Caco-2 (cell line): Measurements from ENCODE around the gene MYO5C. TPM values are rescaled to one million over a fixed set of nuclear protein-coding genes. Genes with fewer than 3 reads are reported as not detected.

Experiments used
- BruUV-seq: library from RNA; stranded (reverse); fragments of 400-500 nt; replicated peaks from 2 replicates; lab custom pipeline; 2021; lab: Mats Ljungman, UMichigan
- CTCF ChIA-PET: fragments of 300-600 bp; sonication (Branson Sonifier 250); formaldehyde crosslinking; loops from one replicate; lab custom pipeline; 2022; ENCODE audit warnings: antibody characterized with exemption; lab: Charles Lee
- POLR2A ChIA-PET: fragments of 300-600 bp; sonication (Branson Sonifier 250); formaldehyde crosslinking; loops from one replicate; lab custom pipeline; 2022; ENCODE audit warnings: antibody characterized with exemption; lab: Charles Lee
- DNase-seq, 2 experiments: peaks; one replicate each; pipeline versions ENCODE4 v3.0.0 to v3.0.0-alpha.2; 2020 to 2022
- H3K27me3 ChIP-seq: replicated peaks from 2 replicates; pipeline ENCODE4 v1.6.0; 2011; ENCODE audit warnings: low read length; ENCODE audit not compliant: control insufficient read depth, insufficient read depth
- H3K36me3 ChIP-seq: 2 replicates; pipeline ENCODE4 v1.5.1; 2011; ENCODE audit warnings: low read length; ENCODE audit not compliant: control insufficient read depth, insufficient read depth
- H3K4me1 ChIP-seq: fragments of 250-450 bp; sonication (Bioruptor Pico); 2 replicates; pipeline ENCODE4 v1.5.1; 2020; ENCODE audit warnings: mild to moderate bottlenecking
- H3K4me3 ChIP-seq: 2 replicates; pipeline ENCODE4 v1.5.1; 2011; ENCODE audit warnings: low read depth, mild to moderate bottlenecking, control low read depth, low read length
- H3K9me3 ChIP-seq: fragments of 250-450 bp; sonication (Bioruptor Pico); 2 replicates; pipeline ENCODE4 v1.5.1; 2020; ENCODE audit warnings: mild to moderate bottlenecking, moderate library complexity
- H3K27ac Mint-ChIP-seq: one replicate; pipeline ENCODE4 v1.8.0; 2022; ENCODE audit warnings: mixed read lengths; ENCODE audit not compliant: unreplicated experiment
- H3K27me3 Mint-ChIP-seq: one replicate; pipeline ENCODE4 v1.8.0; 2022; ENCODE audit warnings: mixed read lengths; ENCODE audit not compliant: insufficient read depth, unreplicated experiment
- H3K36me3 Mint-ChIP-seq: one replicate; pipeline ENCODE4 v1.8.0; 2022; ENCODE audit warnings: mild to moderate bottlenecking, mixed read lengths; ENCODE audit not compliant: insufficient read depth, unreplicated experiment
- H3K4me1 Mint-ChIP-seq: one replicate; pipeline ENCODE4 v1.8.0; 2022; ENCODE audit warnings: low read depth, mixed read lengths; ENCODE audit not compliant: unreplicated experiment
- H3K4me3 Mint-ChIP-seq: one replicate; pipeline ENCODE4 v1.8.0; 2022; ENCODE audit warnings: mild to moderate bottlenecking, moderate library complexity, mixed read lengths; ENCODE audit not compliant: unreplicated experiment
- H3K9me3 Mint-ChIP-seq: one replicate; pipeline ENCODE4 v1.8.0; 2022; ENCODE audit warnings: mixed read lengths; ENCODE audit not compliant: unreplicated experiment
- intact Hi-C: fragments of 100-400 bp; cut with micrococcal nuclease; formaldehyde crosslinking; loops from one replicate; pipeline ENCODE4 v1.10.0; 2022; ENCODE audit not compliant: unreplicated experiment
- total RNA-seq: library from RNA; stranded (reverse); gene quantifications from 2 replicates; pipeline ENCODE4 v1.2.3, GENCODE V29; 2022
- TF ChIP-seq, protein P1 (sequence below), 2 experiments: fragments of 200-600 bp in 1 of 2; IDR thresholded peaks; 1 replicate in 1 of 2; 2 replicates in 1 of 2; pipeline versions ENCODE4 v1.5.1 to v1.8.0; 2011 to 2022; ENCODE audit warnings: antibody characterized with exemption in 1 of 2, control low read depth in 1 of 2, inconsistent platforms in 1 of 2, low read depth in 1 of 2, low read length in 1 of 2, mild to moderate bottlenecking in 1 of 2, moderate library complexity in 1 of 2; ENCODE audit not compliant: insufficient read depth in 1 of 2, severe bottlenecking in 1 of 2, unreplicated experiment in 1 of 2

Gene MYO5C
- total RNA-seq, 1 experiment from 2014 or later, result 33.5 TPM

DNA sequence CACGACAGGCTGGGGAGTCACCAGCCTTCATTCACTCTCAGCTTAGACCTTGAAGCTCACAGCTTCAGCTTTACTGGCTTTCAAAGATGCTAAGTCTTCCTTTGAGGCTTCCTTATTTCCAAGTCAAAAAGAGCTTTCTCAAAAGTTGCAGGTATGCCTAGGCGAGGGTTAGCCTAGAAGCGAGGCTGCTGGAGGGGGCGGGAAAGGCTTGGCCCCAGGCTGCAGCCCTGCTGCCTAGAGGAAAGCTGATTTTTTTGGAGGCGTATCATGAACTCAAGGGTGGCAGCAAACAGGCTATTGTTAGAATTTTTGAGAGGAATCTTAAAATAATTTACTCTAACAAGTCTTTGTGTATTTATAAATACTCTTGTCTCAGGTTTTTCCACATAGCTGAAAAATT lies 37.1 kb downstream of the MYO5C start:
- no peaks in the 10 kb centered on the region for H3K27me3 Mint-ChIP-seq
- TF ChIP-seq, protein P1, sequence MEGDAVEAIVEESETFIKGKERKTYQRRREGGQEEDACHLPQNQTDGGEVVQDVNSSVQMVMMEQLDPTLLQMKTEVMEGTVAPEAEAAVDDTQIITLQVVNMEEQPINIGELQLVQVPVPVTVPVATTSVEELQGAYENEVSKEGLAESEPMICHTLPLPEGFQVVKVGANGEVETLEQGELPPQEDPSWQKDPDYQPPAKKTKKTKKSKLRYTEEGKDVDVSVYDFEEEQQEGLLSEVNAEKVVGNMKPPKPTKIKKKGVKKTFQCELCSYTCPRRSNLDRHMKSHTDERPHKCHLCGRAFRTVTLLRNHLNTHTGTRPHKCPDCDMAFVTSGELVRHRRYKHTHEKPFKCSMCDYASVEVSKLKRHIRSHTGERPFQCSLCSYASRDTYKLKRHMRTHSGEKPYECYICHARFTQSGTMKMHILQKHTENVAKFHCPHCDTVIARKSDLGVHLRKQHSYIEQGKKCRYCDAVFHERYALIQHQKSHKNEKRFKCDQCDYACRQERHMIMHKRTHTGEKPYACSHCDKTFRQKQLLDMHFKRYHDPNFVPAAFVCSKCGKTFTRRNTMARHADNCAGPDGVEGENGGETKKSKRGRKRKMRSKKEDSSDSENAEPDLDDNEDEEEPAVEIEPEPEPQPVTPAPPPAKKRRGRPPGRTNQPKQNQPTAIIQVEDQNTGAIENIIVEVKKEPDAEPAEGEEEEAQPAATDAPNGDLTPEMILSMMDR (IDR thresholded peaks at IDR 0.05; ENCODE audit: insufficient read depth in 1 of 2, low read depth in 1 of 2, low read length in 1 of 2, severe bottlenecking in 1 of 2, unreplicated experiment in 1 of 2), result no peak
- H3K9me3 Mint-ChIP-seq, result no peaks in the 10 kb centered on the region
- H3K27ac Mint-ChIP-seq, result no peak overlapping the region
- Histone ChIP-seq H3K36me3 (peaks cover 1% of the 10 kb centered on the region; the same call in 1 of the 2 replicates), H3K4me1 (no peaks in the 10 kb centered on the region), H3K9me3 (no peaks in the 10 kb centered on the region), H3K27me3 (no peaks in the 10 kb centered on the region), H3K4me3 (no peak overlapping the region)
- POLR2A ChIA-PET, result no interaction called here
- no peaks in the 10 kb centered on the region for H3K4me1 Mint-ChIP-seq
- no peak overlapping the region for H3K4me3 Mint-ChIP-seq
- peaks cover 26% of the 10 kb centered on the region for H3K36me3 Mint-ChIP-seq
- intact Hi-C loops, result loop anchor here (10.0 kb wide), 2 partner anchors 136 to 266 kb away; partner anchors contain the start of gene MYO5A
- BruUV-seq, result no TSS peak
- CTCF ChIA-PET, result interaction anchor here (0.6 to 0.7 kb wide), 2 partner anchors 10 to 205 kb away, joined by 3 read pairs; no protein-coding TSS in a partner anchor
- no peak for DNase-seq

DNA sequence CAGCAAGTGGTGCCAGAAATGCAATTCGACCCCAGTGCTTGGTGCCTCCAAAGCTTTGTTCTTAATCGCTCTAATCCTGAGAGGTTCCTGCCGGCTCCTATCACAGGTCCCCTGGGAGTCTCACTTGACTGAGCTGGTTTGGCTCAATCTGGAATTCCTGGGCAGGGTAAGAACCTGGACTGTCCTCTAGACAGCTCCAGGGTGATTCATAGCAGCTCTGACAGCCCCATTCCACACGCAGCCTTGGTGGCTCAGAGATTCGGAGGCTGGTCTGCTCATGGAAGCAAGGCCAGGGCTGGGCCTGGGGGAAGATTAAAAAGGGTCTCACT lies 37.9 kb downstream of the MYO5C start:
- no TSS peak for BruUV-seq
- no peaks in the 10 kb centered on the region for H3K27me3 ChIP-seq
- H3K4me1 Mint-ChIP-seq, result no peaks in the 10 kb centered on the region
- ChIA-PET CTCF (interaction anchor here (0.6 to 3.1 kb wide), 2 partner anchors 10 to 478 kb away, joined by 3 to 10 read pairs; no protein-coding TSS in a partner anchor), POLR2A (no interaction called here)
- H3K4me3 Mint-ChIP-seq, result no peak overlapping the region
- peaks cover 1% of the 10 kb centered on the region; the same call in 1 of the 2 replicates for H3K36me3 ChIP-seq
- no peaks in the 10 kb centered on the region for H3K9me3 Mint-ChIP-seq
- no peak overlapping the region for H3K27ac Mint-ChIP-seq
- no peak overlapping the region for H3K4me3 ChIP-seq
- H3K4me1 ChIP-seq, result no peaks in the 10 kb centered on the region
- intact Hi-C loops, result loop anchor here (2.0 to 10.0 kb wide), 5 partner anchors 31 to 311 kb away; partner anchors contain the start of genes ARPP19 and MYO5A
- H3K36me3 Mint-ChIP-seq, result peaks cover 32% of the 10 kb centered on the region
- H3K27me3 Mint-ChIP-seq, result no peaks in the 10 kb centered on the region
- TF ChIP-seq, protein P1 (IDR thresholded peaks at IDR 0.05; ENCODE audit: insufficient read depth in 1 of 2, low read depth in 1 of 2, low read length in 1 of 2, severe bottlenecking in 1 of 2, unreplicated experiment in 1 of 2), result no peak
- DNase-seq, result no peak
- H3K9me3 ChIP-seq, result no peaks in the 10 kb centered on the region

DNA sequence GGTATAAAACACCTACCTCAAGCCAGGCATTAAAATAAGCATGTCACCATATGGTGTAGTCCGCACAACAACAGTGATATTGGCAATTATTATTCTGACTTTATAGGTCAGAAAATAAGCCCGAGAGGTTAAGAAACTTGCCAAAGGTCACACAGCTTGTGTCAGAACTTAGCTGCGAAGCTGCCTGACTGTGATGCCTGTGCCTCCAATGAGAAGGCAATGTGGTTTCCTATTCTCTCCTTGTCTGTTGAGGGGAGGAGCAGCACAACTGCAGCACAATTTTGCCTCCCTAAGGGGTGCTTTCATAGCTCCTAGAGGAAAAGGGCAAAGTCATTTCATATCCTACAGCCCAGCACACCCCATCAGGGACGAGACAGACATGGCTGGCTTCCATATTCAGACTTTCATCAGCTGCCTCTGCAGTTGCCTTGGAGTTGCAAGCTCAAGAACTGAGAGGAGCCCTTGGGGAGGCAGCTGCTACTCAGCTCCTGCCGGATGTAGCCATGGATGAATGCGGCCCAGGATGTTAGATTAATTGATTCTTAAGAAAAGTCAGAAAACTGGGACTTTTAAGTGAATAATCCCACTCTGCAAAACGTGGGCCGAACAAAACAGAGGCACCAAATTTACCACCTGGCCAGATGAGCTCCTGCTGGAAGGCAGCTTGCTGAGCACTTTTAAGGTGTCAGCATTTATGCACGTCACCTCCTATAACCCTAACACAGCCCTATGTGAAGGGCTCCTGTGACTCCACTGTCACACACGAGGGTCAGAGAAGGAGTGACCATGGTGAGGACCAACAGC lies 38.5 kb downstream of the MYO5C start:
- BruUV-seq, result no TSS peak
- Histone ChIP-seq H3K4me1 (no peaks in the 10 kb centered on the region), H3K36me3 (peaks cover 1% of the 10 kb centered on the region; the same call in 1 of the 2 replicates), H3K27me3 (no peaks in the 10 kb centered on the region), H3K9me3 (no peaks in the 10 kb centered on the region), H3K4me3 (no peak overlapping the region)
- ChIA-PET POLR2A (no interaction called here), CTCF (interaction anchor here (0.6 to 3.1 kb wide), 4 partner anchors 31 to 481 kb away, joined by 4 to 10 read pairs (median 4); no protein-coding TSS in a partner anchor)
- TF ChIP-seq, protein P1 (IDR thresholded peaks at IDR 0.05; ENCODE audit: insufficient read depth in 1 of 2, low read depth in 1 of 2, low read length in 1 of 2, severe bottlenecking in 1 of 2, unreplicated experiment in 1 of 2), result no peak
- no peaks in the 10 kb centered on the region for H3K27me3 Mint-ChIP-seq
- DNase-seq, result no peak
- H3K27ac Mint-ChIP-seq, result no peak overlapping the region
- no peaks in the 10 kb centered on the region for H3K4me1 Mint-ChIP-seq
- H3K36me3 Mint-ChIP-seq, result peaks cover 38% of the 10 kb centered on the region
- intact Hi-C loops, result loop anchor here (1.0 to 10.0 kb wide), 7 partner anchors 32 to 478 kb away; partner anchors contain the start of genes ARPP19 and MYO5A
- no peak overlapping the region for H3K4me3 Mint-ChIP-seq
- no peaks in the 10 kb centered on the region for H3K9me3 Mint-ChIP-seq
